GM12873 (cell line): ENCODE measurements around the gene ISLR.

Experiments used
- CTCF ChIP-seq: IDR thresholded peaks from 2 replicates; pipeline ENCODE4 v1.5.1; 2012; ENCODE audit warnings: low read depth, mild to moderate bottlenecking, moderate library complexity, low read length, control low read depth; ENCODE audit not compliant: insufficient read depth; ENCODE audit errors: missing control alignments

The ISLR gene

GRCh38 chr15:74202452-74203401, 29.2 kb downstream of the ISLR start, which contains the start of gene STRA6:
TSS of gene STRA6 (minus strand) at chr15:74202787. CDS start at chr15:74202267, 520 bp downstream.
- TF ChIP-seq CTCF: no peak

- TF ChIP-seq CTCF: no peak
Observed at GRCh38 chr15:74203914-74204431, 30.5 kb downstream of the ISLR start.

GRCh38 chr15:74205582-74205947, 32.1 kb downstream of the ISLR start:
- TF ChIP-seq CTCF: no peak

GRCh38 chr15:74206801-74207281, 33.3 kb downstream of the ISLR start:
- TF ChIP-seq CTCF: no peak

GRCh38 chr15:74207652-74208440, 34.3 kb downstream of the ISLR start:
- TF ChIP-seq CTCF: no peak

- TF ChIP-seq CTCF: no peak
Observed at GRCh38 chr15:74208496-74208895, 35.0 kb downstream of the ISLR start.

- no peak for TF ChIP-seq CTCF
Observed at GRCh38 chr15:74208901-74209559, 35.5 kb downstream of the ISLR start.
